Measurements from ENCODE around the gene POLD2. TPM values are rescaled to one million over a fixed set of nuclear protein-coding genes. Genes with fewer than 3 reads are reported as not detected.

Gene POLD2
- total and polyA plus RNA-seq, 2 donors: 37.5 to 73.5 TPM

- Histone ChIP-seq H3K36me3 (ENCODE audit: insufficient read depth) (no peaks in the 10 kb centered on the region), H3K4me1 (ENCODE audit: insufficient read depth) (no peaks in the 10 kb centered on the region), H3K4me3 (ENCODE audit: low read depth, low read length) (no peak overlapping the region), H3K27ac (ENCODE audit: low read depth) (no peak overlapping the region)
- no peak for DNase-seq (ENCODE audit: extremely low spot score)
- 94% methylated on average over 3 of the region's 3 CpGs for WGBS
Measured at GRCh38 chr7:44101303-44101965, 21.9 kb downstream of the POLD2 start.

DNA sequence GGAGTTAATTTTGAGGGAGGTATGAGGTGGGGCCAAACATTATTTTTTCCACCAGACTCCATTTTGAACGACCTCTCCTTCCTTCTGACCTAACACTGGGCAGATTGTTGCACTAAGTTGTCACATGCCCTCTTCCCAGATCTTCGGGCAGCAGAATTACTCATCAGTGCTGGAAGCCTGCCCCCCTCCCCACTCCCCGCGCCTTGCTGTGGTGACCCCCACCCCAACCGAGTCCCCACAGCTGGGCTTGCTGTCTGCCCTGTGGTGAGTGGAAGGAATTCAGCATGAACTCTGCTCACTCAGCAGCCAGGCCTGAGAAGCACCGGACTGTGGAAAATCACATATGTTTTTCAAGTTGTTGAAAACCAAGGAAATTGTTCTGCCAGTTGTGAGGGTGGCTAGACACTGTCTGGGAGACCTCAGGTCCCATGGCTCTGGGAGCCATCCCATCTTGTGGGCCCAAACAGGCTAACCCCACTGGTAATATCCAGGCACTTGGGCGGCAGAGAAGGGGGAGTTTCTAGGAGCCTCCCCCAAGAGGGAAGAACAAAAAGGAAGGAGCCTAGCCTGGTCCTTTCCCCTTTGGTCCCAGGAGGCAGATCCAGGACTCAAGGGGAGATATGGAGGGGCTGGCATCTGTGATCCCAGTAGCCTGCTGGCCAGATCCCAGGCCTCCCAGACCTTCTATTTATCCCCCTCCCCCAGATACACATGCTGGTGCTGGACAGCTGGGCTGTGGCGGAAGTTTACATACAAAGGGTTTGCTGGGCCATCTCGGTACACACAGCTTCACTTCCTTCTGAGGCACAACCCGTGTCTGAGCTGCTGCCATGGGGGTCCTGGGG lies 22.7 kb downstream of the POLD2 start:
- no peak overlapping the region for H3K4me3 ChIP-seq (ENCODE audit: low read depth, low read length)
- H3K4me1 ChIP-seq (ENCODE audit: insufficient read depth): no peaks in the 10 kb centered on the region
- no peaks in the 10 kb centered on the region for H3K36me3 ChIP-seq (ENCODE audit: insufficient read depth)
- 39% methylated on average over 10 of the region's 10 CpGs for WGBS
- DNase-seq (ENCODE audit: extremely low spot score): no peak
- peak overlapping the region; percentile 54 for H3K27ac ChIP-seq (ENCODE audit: low read depth)

DNA sequence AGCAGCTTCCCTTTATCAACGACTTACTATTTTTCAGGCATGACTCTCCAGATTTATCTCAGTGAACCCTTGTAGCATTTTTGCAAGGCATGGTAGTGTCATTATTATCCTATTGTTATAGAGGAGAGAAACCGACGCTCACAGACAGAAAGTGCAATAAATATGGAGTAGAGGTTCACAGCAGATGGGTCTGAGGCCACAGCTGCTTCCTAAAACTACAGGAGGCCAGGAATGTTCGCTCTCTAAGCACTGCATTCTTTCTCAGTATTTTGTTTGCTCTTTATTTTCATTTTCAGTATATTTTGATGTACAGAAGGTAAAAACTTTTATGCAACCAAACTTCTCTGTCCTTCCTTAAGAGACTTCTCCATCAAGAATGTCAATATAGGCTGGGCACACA lies 23.7 kb downstream of the POLD2 start:
- Histone ChIP-seq H3K36me3 (ENCODE audit: insufficient read depth) (no peaks in the 10 kb centered on the region), H3K4me3 (ENCODE audit: low read depth, low read length) (no peak overlapping the region), H3K4me1 (ENCODE audit: insufficient read depth) (no peaks in the 10 kb centered on the region), H3K27ac (ENCODE audit: low read depth) (no peak overlapping the region)
- DNase-seq (ENCODE audit: extremely low spot score): no peak
- WGBS: 43% methylated on average over 4 of the region's 4 CpGs

DNA sequence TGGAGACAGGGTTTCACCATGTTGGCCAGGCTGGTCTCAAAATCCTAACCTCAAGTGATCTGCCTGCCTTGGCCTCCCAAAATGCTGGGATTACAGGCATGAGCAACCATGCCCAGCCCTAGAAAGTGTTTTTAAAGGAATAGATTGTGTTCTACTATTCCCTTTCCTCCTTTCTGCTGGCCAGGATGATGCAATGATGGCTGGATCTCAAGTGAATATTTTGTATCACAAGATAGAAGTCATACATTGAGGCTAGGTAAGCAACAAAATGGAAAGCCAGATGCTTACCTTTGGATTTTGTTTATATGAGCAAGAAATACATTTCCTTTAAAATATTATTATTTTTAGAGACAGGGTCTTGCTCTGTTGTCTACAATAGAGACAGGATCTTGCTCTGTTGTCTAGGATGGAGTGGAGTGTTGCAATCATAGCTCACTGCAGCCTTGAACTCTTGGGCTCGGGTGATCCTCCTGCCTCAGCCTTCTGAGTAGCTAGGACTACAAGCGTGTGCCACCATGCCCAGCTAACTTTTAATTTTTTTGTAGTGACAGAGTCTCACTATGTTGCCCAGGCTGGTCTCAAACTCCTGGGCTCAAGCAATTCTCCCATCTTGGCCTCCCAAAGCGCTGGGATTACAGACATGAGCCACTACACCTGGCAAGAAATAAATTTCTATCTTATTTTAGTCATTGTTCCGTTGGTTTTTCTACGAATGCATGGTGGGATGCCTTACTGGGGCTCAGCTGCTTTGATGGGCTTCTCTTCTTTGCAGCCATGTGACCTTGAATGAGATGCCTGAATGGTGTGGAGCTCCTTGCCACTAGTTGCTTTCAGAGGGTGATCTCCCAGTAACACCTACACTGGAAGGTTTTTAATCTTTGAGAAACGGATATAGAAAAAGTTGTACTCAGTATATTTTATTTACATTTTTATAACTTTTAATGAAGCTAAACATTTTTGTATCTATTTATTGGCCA lies 25.0 kb downstream of the POLD2 start:
- WGBS: 91% methylated on average over 6 of the region's 6 CpGs
- Histone ChIP-seq H3K4me1 (ENCODE audit: insufficient read depth) (no peaks in the 10 kb centered on the region), H3K4me3 (ENCODE audit: low read depth, low read length) (no peak overlapping the region), H3K36me3 (ENCODE audit: insufficient read depth) (no peaks in the 10 kb centered on the region), H3K27ac (ENCODE audit: low read depth) (no peak overlapping the region)
- no peak for DNase-seq (ENCODE audit: extremely low spot score)

- no peaks in the 10 kb centered on the region for H3K36me3 ChIP-seq (ENCODE audit: insufficient read depth)
- H3K27ac ChIP-seq (ENCODE audit: low read depth): no peak overlapping the region
- H3K4me3 ChIP-seq (ENCODE audit: low read depth, low read length): no peak overlapping the region
- 85% methylated on average over 9 of the region's 9 CpGs for WGBS
- DNase-seq (ENCODE audit: extremely low spot score): no peak
- no peaks in the 10 kb centered on the region for H3K4me1 ChIP-seq (ENCODE audit: insufficient read depth)
Measured at GRCh38 chr7:44097064-44097932, 26.1 kb downstream of the POLD2 start.

DNA sequence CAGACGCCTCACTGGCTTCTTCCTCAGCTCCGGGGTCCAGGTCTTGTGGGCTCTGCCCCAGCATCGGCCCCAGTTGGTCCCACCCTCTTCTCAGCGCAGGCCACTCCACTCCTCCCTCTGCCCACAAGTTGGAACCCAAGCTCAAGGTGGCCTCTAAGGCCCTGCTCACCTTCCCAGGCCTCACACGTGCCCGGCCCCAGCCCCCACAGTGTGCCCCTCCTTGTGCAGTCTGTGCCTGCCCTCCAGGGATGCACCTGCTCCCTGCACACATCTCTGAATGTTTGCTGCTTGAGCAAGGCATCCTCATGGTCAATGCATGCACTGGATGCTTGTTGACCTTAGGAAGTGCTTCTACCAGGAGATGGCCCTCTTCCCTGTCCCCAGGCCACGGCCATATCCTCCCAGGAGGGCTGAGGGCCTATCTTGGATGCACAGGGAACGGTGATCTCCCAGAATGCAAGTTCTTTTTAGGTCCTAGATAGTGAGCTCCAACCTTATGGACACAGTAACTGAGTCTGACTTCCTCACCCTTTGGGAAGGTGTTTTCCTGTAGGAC lies 26.9 kb downstream of the POLD2 start:
- no peak for DNase-seq (ENCODE audit: extremely low spot score)
- Histone ChIP-seq H3K27ac (ENCODE audit: low read depth) (no peak overlapping the region), H3K4me3 (ENCODE audit: low read depth, low read length) (no peak overlapping the region), H3K4me1 (ENCODE audit: insufficient read depth) (no peaks in the 10 kb centered on the region), H3K36me3 (ENCODE audit: insufficient read depth) (no peaks in the 10 kb centered on the region)
- WGBS: 89% methylated on average over 8 of the region's 8 CpGs

DNA sequence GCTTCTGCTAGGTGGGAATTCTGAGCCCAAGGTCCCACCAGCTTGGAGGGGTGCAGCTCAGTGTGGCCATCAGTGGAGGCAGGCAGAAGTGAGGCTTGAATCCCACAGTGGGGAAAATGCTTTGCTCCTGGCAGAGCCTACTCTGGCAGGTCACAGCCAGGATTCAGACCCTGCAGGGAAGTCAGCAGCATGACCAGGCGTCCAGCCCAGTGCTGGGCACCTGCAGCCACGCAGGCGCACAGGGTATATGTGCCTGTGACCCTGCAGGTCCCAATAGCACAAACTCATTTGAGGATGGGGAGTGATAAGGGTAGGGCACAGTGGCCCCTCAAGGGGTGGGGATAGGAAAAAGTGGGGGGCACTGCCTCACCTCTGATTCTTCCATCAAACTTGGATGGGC lies 27.6 kb downstream of the POLD2 start:
- Histone ChIP-seq H3K4me3 (ENCODE audit: low read depth, low read length) (no peak overlapping the region), H3K27ac (ENCODE audit: low read depth) (no peak overlapping the region), H3K36me3 (ENCODE audit: insufficient read depth) (no peaks in the 10 kb centered on the region), H3K4me1 (ENCODE audit: insufficient read depth) (no peaks in the 10 kb centered on the region)
- no peak for DNase-seq (ENCODE audit: extremely low spot score)
- 98% methylated on average over 3 of the region's 3 CpGs for WGBS

DNA sequence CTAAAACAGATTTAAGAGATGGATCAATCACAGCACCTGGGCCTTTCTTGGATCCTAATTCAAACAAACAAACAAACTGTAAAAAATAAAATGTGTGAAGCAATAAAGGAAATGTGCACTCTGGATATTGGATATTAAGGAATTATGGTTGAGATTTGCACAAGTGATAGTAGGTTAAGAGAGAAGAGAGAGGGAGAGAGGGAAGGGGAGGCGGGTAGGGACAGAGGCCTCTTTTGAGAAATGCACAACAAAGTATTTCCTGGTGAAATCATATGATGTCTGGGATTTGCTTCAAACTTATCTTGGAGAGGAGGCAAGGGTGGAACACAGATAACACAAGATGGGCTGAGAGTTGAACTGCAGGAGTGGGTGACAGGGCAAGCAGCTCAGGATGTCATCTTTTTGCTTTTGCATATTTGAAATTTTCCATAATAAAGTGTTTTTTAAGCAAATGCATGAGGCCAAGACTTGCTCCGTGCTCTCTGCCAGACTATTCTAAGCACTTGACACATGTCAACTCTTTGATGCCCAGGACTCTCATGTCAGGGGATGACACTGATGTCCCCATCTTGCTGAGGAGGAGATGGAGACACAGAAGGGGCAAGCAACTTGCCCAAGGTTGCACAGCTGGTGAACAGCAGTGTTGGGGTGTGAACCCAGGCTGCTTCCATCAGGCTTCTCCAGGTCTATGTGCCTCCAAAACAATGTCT lies 28.3 kb downstream of the POLD2 start:
- Histone ChIP-seq H3K4me1 (ENCODE audit: insufficient read depth) (no peaks in the 10 kb centered on the region), H3K4me3 (ENCODE audit: low read depth, low read length) (no peak overlapping the region), H3K36me3 (ENCODE audit: insufficient read depth) (no peaks in the 10 kb centered on the region), H3K27ac (ENCODE audit: low read depth) (no peak overlapping the region)
- no peak for DNase-seq (ENCODE audit: extremely low spot score)
- WGBS: 35% methylated on average over 2 of the region's 2 CpGs

DNA sequence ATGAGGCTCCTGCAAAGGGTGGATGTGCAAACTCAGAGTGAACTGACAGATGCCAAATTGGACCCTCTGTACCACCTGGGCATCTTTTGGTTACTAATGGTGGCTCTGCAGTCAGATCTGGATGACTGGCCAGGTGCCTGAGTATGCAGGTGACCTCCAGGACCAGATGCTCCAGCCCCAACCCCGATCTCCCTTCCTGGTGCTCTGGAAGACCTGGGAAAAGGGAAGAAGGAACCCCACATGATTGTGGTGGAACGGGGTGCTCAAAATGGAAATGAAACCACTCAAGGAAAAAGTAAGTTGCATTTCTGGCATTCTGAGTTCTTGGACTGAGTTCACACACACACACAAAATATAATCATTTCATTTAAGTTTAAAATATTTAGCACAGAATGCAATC lies 29.0 kb downstream of the POLD2 start:
- WGBS: 44% methylated on average over 2 of the region's 2 CpGs
- H3K36me3 ChIP-seq (ENCODE audit: insufficient read depth): no peaks in the 10 kb centered on the region
- H3K27ac ChIP-seq (ENCODE audit: low read depth): no peak overlapping the region
- no peaks in the 10 kb centered on the region for H3K4me1 ChIP-seq (ENCODE audit: insufficient read depth)
- DNase-seq (ENCODE audit: extremely low spot score): no peak
- no peak overlapping the region for H3K4me3 ChIP-seq (ENCODE audit: low read depth, low read length)

GRCh38 chr7:44093102-44093641 lies 30.2 kb downstream of the POLD2 start:
- DNase-seq (ENCODE audit: extremely low spot score): no peak
- WGBS: 85% methylated on average over 6 of the region's 6 CpGs
- Histone ChIP-seq H3K4me3 (ENCODE audit: low read depth, low read length) (no peak overlapping the region), H3K27ac (ENCODE audit: low read depth) (no peak overlapping the region), H3K36me3 (ENCODE audit: insufficient read depth) (no peaks in the 10 kb centered on the region), H3K4me1 (ENCODE audit: insufficient read depth) (no peaks in the 10 kb centered on the region)

GRCh38 chr7:44087911-44088838 lies 35.2 kb downstream of the POLD2 start:
- WGBS: 33% methylated on average over 20 of the region's 20 CpGs
- no peaks in the 10 kb centered on the region for H3K36me3 ChIP-seq (ENCODE audit: insufficient read depth)
- H3K4me1 ChIP-seq (ENCODE audit: insufficient read depth): no peaks in the 10 kb centered on the region
- peak overlapping the region; percentile 11 for H3K27ac ChIP-seq (ENCODE audit: low read depth)
- H3K4me3 ChIP-seq (ENCODE audit: low read depth, low read length): no peak overlapping the region
- DNase-seq (ENCODE audit: extremely low spot score): no peak
